NCI-H1417 (cell line): Measurements from ENCODE around the gene SPATA2L.

Source experiments
- DNase-seq, 3 experiments: peaks; one replicate each; lab custom pipeline; 2025; lab: John Stamatoyannopoulos, UW

Gene SPATA2L

GRCh38 chr16:89656435-89657121, 44.9 kb downstream of the SPATA2L start:
- no peak for DNase-seq

DNA sequence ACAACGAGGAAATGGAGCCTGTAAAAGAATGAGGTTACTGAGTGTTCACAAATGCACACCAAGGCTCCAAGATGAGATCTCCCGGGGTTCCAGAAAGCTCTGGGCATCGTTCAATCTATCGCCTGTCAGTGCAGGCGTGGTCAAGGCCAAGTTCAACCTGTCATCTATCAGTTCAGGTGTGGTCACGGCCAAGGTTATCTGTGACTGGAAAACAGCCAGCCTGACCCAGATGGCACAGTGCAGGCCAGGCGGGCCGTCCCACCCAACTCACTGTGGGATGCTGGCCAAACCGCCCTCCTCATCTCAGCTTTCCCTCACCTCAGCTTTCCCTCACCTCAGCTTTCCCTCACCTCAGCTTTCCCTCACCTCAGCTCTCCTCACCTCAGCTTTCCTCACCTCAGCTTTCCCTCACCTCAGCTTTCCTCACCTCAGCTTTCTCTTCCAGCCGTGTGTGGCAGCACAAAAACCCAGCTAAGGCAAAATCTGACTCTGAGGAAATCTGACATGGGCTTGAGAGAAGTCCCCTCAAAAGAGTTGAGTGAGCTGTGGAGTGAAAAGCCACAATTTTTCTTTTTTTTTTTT, 46.4 kb downstream of the SPATA2L start:
- no peak for DNase-seq

DNA sequence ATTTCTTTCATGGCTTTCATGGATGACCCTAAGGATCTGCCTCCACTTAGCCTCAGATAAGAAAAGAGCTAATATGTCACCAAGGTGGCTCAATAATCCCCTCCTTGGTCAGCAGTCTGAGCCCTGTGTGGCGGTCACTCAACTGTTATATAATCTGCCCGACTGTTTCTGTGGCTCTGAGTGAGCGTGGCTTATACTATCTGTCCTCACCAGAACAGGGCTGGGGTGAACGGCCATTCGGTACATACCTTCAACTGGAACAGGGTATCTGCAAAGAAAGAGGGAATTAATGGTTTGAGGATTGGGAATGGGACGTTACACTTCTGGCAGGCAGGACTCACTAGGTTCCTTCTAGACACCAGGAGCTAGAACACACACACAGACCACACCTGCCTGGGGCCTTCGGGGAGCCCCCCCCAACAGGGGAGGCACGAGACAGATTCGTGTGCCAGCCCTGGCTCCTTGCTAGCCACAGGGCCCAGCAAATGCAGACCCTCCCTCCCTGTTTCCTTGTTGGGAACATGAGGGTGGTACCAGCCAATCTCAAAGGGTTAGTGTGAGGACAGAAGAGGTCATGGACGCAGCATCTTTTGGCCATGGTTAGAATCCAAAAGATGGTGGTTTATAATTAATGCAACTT, 47.7 kb downstream of the SPATA2L start:
- no peak for DNase-seq

DNA sequence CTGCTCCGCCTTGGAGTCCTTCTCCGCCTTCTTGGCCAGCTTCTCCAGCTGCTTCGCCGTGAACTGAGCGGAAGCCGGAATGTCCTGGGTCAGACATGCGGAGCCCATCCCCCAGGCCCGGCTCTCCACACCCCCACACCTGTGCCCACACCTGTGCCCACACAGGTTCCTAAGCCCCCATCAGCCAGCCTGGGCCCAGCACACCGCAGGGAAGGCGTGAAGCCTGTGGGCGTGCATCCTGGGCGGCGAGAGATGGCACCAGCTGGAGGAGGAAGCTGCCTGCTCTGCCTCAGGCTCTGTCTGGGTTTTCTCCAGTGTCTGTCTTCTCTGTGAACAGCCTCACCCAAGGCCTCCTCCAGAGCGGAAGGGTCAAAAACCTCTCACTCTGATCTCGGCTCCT, 49.9 kb downstream of the SPATA2L start:
- no peak for DNase-seq

- no peak for DNase-seq
Observed at GRCh38 chr16:89646906-89647305, 54.6 kb downstream of the SPATA2L start.
